Retinal pigment epithelial cell (primary cell): ENCODE data around the gene OBSL1.

Experiments used
- DNase-seq: peaks from one replicate; pipeline ENCODE4 v3.0.0-alpha.2; 2010; ENCODE audit warnings: low read depth
- H3K4me3 ChIP-seq: 2 replicates; pipeline ENCODE4 v1.5.1; 2011; ENCODE audit warnings: mild to moderate bottlenecking, low read length, control low read depth, moderate library complexity
- CTCF ChIP-seq: conservative IDR thresholded peaks from 2 replicates; pipeline ENCODE4 v1.5.1; 2011; ENCODE audit warnings: low read depth, low read length, control low read depth, inconsistent platforms

The OBSL1 gene

DNA sequence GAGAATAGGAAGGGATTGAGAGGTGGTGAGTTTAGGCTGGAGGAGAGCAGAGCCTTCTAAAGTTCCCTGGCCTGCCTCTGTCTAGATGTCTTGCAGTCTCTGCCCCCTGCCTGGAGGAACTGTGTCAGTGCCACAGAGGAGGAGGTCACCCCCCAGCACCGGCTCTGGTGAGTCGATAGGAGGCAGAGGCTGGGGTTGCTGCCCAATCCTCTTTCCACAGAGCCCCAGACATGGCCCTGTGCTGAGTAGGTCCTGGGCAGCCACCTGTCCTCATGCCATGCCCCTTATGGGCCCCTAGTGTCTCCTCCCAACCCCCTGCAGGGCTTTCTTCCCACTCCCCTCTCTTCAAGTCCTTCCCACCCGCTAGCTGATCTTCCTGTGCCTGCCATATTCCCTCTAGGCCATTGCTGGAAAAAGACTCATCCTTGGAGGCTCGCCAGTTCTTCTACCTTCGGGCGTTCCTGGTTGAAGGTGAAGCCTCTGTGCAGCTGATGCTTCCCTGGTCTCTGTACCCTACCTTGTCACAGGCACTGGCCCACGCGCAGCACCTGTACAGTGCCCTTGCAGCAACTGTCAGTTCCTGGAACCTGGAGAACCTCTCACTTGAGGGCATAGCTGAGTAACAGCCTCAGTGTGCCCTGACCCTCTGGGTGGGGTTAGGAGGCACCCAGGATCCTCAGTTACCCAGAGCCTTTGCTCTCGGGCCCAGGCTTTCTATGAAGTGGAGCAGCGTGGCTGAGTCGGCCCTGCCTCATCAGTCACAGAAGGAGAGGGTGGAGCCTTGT is 42.9 kb upstream of the OBSL1 start:
- H3K4me3 ChIP-seq = no peak overlapping the region
- TF ChIP-seq CTCF = no peak
- DNase-seq = no peak

- no peak for TF ChIP-seq CTCF
Measured at GRCh38 chr2:219613461-219614070, 42.2 kb upstream of the OBSL1 start.

GRCh38 chr2:219612577-219613286 is 41.4 kb upstream of the OBSL1 start:
- TF ChIP-seq CTCF = no peak
- DNase-seq = no peak
- H3K4me3 ChIP-seq = no peak overlapping the region

More at GRCh38 chr2:219613461-219614070, 42.2 kb upstream of the OBSL1 start:
- no peak for DNase-seq
- no peak overlapping the region for H3K4me3 ChIP-seq

- no peak for DNase-seq
- no peak overlapping the region for H3K4me3 ChIP-seq
- no peak for TF ChIP-seq CTCF
Measured at GRCh38 chr2:219611866-219612576, 40.7 kb upstream of the OBSL1 start.

- no peak for TF ChIP-seq CTCF
- H3K4me3 ChIP-seq = no peak overlapping the region
- no peak for DNase-seq
Measured at GRCh38 chr2:219611306-219611705, 40.0 kb upstream of the OBSL1 start.

DNA sequence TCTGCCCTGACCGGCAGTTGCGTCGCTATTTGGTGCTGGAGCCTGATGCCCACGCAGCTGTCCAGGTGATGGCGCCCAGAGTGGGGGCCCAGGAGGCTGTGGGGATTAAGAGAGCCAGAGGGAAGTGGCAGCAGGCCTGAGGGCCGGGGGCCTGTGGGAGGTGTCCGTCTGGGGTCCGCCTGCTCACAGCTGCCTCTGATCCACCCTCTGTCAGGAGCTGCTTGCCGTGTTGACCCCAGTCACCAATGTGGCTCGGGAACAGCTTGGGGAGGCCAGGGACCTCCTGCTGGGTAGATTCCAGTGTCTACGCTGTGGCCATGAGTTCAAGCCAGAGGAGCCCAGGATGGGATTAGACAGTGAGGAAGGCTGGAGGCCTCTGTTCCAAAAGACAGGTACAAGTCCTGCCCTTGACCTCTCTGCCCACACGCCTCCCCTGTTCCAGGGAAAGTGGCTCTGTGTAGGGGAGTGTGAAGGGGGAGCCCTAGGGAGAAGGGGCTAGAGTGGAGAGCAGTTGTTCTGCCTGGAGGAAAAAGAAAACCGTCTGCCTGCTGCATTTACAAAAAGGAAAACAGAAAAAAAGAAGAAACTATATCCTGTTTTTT is 37.9 kb upstream of the OBSL1 start:
- no peak for TF ChIP-seq CTCF
- DNase-seq = no peak
- H3K4me3 ChIP-seq = no peak overlapping the region
